GM06990 (cell line): ENCODE results near the gene SPATA18.

Experiments
- DNase-seq: peaks from one replicate; pipeline ENCODE4 v3.0.0-alpha.2; 2011; ENCODE audit not compliant: insufficient read length; ENCODE audit errors: extremely low read depth
- H3K27me3 ChIP-seq: replicated peaks from 2 replicates; pipeline ENCODE4 v1.6.0; 2011; ENCODE audit warnings: low read length; ENCODE audit not compliant: control insufficient read depth, insufficient read depth
- H3K36me3 ChIP-seq: 2 replicates; pipeline ENCODE4 v1.5.1; 2011; ENCODE audit warnings: low read length; ENCODE audit not compliant: control insufficient read depth, insufficient read depth
- H3K4me3 ChIP-seq: replicated peaks from 2 replicates; pipeline ENCODE4 v1.5.1; 2011; ENCODE audit warnings: low read depth, mild to moderate bottlenecking, control low read depth, low read length
- TF ChIP-seq, protein P1 (sequence below): IDR thresholded peaks from 2 replicates; pipeline ENCODE4 v1.5.1; 2011; ENCODE audit warnings: low read length, control low read depth, mild to moderate bottlenecking, inconsistent platforms; ENCODE audit not compliant: insufficient read depth, poor library complexity, severe bottlenecking

Gene SPATA18

DNA sequence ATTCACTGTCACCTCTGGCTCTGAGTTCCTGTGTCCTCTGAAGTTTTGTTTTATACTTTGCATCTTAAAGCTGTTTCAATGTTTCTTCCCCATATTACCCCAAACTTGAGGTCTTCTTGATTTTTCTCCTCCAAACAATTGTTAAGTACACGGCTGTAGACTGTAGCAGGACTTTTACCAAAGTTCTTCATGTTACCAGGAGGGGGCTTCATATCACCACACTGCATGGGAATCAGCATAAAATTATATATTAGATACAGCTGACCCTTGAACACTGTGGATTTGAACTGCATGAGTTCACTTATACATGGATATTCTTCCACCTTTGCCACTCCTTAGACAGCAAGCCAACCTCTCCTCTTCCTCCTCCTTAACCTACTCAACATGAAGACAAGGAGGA is 56.6 kb downstream of the SPATA18 start:
- H3K27me3 ChIP-seq = no peaks in the 10 kb centered on the region
- H3K4me3 ChIP-seq = no peak overlapping the region
- H3K36me3 ChIP-seq = no peaks in the 10 kb centered on the region
- DNase-seq = no peak
- TF ChIP-seq, protein P1, sequence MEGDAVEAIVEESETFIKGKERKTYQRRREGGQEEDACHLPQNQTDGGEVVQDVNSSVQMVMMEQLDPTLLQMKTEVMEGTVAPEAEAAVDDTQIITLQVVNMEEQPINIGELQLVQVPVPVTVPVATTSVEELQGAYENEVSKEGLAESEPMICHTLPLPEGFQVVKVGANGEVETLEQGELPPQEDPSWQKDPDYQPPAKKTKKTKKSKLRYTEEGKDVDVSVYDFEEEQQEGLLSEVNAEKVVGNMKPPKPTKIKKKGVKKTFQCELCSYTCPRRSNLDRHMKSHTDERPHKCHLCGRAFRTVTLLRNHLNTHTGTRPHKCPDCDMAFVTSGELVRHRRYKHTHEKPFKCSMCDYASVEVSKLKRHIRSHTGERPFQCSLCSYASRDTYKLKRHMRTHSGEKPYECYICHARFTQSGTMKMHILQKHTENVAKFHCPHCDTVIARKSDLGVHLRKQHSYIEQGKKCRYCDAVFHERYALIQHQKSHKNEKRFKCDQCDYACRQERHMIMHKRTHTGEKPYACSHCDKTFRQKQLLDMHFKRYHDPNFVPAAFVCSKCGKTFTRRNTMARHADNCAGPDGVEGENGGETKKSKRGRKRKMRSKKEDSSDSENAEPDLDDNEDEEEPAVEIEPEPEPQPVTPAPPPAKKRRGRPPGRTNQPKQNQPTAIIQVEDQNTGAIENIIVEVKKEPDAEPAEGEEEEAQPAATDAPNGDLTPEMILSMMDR = peak; percentile 7

DNA sequence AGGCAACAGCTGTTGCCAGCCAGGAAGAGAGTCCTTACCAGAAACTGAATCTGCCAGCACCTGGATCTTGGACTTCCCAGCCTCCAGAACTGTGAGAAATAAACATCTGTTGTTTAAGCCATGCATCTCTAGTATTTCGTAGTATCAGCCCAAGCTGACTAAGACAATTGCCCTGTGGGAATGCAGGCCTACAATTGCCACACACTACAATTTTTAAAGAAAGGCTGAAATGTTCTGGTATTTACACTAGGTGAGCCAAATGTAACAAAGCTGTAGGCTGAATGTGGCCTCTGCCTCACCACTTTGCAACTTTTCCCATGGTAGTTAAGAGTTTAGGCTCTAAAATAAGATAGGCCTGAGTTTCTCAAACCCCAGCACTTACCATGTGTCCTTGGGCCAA is 59.1 kb downstream of the SPATA18 start:
- DNase-seq = no peak
- Histone ChIP-seq H3K36me3 (no peaks in the 10 kb centered on the region), H3K27me3 (no peaks in the 10 kb centered on the region), H3K4me3 (no peak overlapping the region)
- TF ChIP-seq, protein P1 = no peak

DNA sequence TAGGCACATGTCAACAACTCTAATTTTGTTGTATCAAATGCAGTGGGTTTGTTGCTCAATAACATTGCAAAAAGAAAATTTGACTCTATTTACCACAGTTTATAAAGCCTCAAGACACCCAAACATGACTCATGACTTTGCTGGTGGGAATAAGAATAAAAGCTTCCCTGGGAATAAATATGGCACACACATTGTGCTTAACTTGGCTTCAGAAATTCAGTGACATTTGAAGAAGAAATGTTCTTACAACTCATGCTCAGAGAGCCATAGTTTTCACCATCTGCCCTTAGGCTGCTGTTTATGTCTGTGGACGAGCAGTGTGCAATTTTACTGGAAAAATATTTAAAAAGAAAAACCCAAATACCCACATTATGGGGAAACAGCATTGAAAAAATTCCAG is 60.9 kb downstream of the SPATA18 start:
- Histone ChIP-seq H3K36me3 (no peaks in the 10 kb centered on the region), H3K27me3 (no peaks in the 10 kb centered on the region), H3K4me3 (no peak overlapping the region)
- DNase-seq = no peak
- TF ChIP-seq, protein P1 = no peak

GRCh38 chr4:52112411-52112810 is 61.3 kb downstream of the SPATA18 start:
- DNase-seq = no peak
- TF ChIP-seq, protein P1 = no peak

GRCh38 chr4:52116641-52117040 is 65.5 kb downstream of the SPATA18 start:
- H3K27me3 ChIP-seq = no peaks in the 10 kb centered on the region
- no peak for DNase-seq
- TF ChIP-seq, protein P1 = no peak
- H3K36me3 ChIP-seq = no peaks in the 10 kb centered on the region
- H3K4me3 ChIP-seq = no peak overlapping the region

More at GRCh38 chr4:52112411-52112810, 61.3 kb downstream of the SPATA18 start:
- H3K27me3 ChIP-seq = no peaks in the 10 kb centered on the region
- no peaks in the 10 kb centered on the region for H3K36me3 ChIP-seq
- no peak overlapping the region for H3K4me3 ChIP-seq

GRCh38 chr4:52126226-52126625 is 75.1 kb downstream of the SPATA18 start:
- no peak for DNase-seq
- no peaks in the 10 kb centered on the region for H3K36me3 ChIP-seq
- H3K4me3 ChIP-seq = no peak overlapping the region
- TF ChIP-seq, protein P1 = no peak
- no peaks in the 10 kb centered on the region; the same call in 1 of the 2 replicates for H3K27me3 ChIP-seq
